IPS-20b (cell line): ENCODE measurements around the gene MAS1L.

Experiments used
- H3K27ac ChIP-seq: one replicate; pipeline ENCODE4 v1.5.1; 2013; ENCODE audit warnings: low read length
- H3K27me3 ChIP-seq: 2 replicates; pipeline ENCODE4 v1.6.1; 2013; ENCODE audit warnings: mild to moderate bottlenecking, low read length, inconsistent platforms; ENCODE audit not compliant: insufficient read depth
- H3K36me3 ChIP-seq: 2 replicates; pipeline ENCODE4 v1.6.1; 2013; ENCODE audit warnings: low read depth, mild to moderate bottlenecking, inconsistent platforms, low read length, moderate library complexity; ENCODE audit not compliant: insufficient read depth
- H3K4me1 ChIP-seq: 2 replicates; pipeline ENCODE4 v1.6.1; 2013; ENCODE audit warnings: mild to moderate bottlenecking, control low read depth, inconsistent platforms, low read length, moderate library complexity; ENCODE audit not compliant: insufficient read depth
- H3K4me3 ChIP-seq: 2 replicates; pipeline ENCODE4 v1.5.1; 2013; ENCODE audit warnings: mild to moderate bottlenecking, low read length, inconsistent platforms
- H3K9ac ChIP-seq: 2 replicates; pipeline ENCODE4 v1.6.1; 2013; ENCODE audit warnings: low read depth, mild to moderate bottlenecking, inconsistent platforms, low read length, moderate library complexity
- H3K9me3 ChIP-seq: 2 replicates; pipeline ENCODE4 v1.6.1; 2013; ENCODE audit warnings: mild to moderate bottlenecking, low read depth, low read length, inconsistent platforms; ENCODE audit not compliant: insufficient read depth

The MAS1L gene

GRCh38 chr6:29509239-29509638 lies 21.5 kb upstream of the MAS1L start:
- Histone ChIP-seq H3K9ac (no peak overlapping the region), H3K27me3 (no peaks in the 10 kb centered on the region), H3K4me3 (no peak overlapping the region), H3K4me1 (peaks cover 4% of the 10 kb centered on the region; the same call in 1 of the 2 replicates), H3K36me3 (no peaks in the 10 kb centered on the region), H3K9me3 (no peaks in the 10 kb centered on the region), H3K27ac (no peak overlapping the region)

DNA sequence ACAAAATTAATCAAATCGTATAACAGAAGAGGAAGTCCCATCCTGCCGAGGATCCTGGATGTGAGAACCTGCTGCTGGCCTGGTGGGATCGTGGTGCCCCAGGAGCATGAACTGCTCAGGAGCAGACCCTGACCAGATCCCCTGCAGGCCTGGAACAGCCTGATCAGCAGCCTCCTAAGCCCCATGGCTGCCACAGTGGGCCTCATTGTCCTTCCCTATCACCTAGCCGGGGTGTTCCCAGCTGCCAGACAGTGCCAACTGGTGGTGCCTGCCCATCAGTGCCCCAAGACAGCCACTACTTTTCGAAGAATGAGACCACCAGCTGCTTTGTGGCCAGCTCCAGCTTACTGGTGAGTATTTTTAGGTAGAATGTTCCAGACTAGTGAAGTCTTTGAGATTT lies 19.6 kb upstream of the MAS1L start:
- H3K9me3 ChIP-seq, result no peaks in the 10 kb centered on the region
- H3K36me3 ChIP-seq, result no peaks in the 10 kb centered on the region
- no peak overlapping the region for H3K9ac ChIP-seq
- no peak overlapping the region for H3K27ac ChIP-seq
- H3K27me3 ChIP-seq, result no peaks in the 10 kb centered on the region
- H3K4me3 ChIP-seq, result no peak overlapping the region
- H3K4me1 ChIP-seq, result peaks cover 4% of the 10 kb centered on the region; the same call in 1 of the 2 replicates

DNA sequence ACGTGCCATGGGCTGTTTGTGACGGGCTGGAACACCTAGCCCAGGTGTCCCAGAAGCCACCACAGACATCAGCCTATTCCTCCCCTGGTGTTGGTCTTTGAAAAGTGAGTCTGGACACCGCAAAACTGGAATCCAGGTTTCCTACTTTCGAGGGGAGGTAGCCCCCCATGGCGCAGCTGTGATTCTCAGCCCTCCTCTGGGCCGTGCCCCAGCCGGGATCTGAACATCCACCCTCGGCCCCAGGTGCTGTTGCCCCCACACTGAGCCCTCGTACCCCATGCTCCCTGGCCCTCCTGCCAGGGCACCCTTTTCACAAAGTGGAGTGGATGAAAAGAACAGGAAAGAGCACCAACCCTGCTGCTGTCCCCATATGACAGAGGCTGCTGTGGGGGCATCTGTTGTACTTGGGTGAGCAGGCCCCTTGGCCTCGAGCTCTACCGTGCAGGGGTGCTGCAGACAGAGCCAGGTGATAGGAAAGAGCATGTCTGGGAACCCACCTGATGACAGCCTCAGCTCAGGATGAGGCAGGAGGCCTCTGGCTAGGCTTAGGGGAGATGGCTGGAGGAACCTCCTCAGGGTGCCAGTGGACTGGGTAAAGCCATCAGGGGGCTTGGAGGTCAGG lies 18.8 kb upstream of the MAS1L start:
- H3K27ac ChIP-seq, result no peak overlapping the region
- no peaks in the 10 kb centered on the region for H3K9me3 ChIP-seq
- no peaks in the 10 kb centered on the region for H3K36me3 ChIP-seq
- no peak overlapping the region for H3K4me3 ChIP-seq
- no peak overlapping the region for H3K9ac ChIP-seq
- H3K4me1 ChIP-seq, result peaks cover 4% of the 10 kb centered on the region; the same call in 1 of the 2 replicates
- H3K27me3 ChIP-seq, result no peaks in the 10 kb centered on the region

- Histone ChIP-seq H3K9me3 (no peaks in the 10 kb centered on the region), H3K9ac (no peak overlapping the region), H3K27ac (no peak overlapping the region), H3K4me3 (no peak overlapping the region), H3K36me3 (no peaks in the 10 kb centered on the region), H3K4me1 (peaks cover 4% of the 10 kb centered on the region; the same call in 1 of the 2 replicates), H3K27me3 (no peaks in the 10 kb centered on the region)
Measured at GRCh38 chr6:29505808-29506207, 18.1 kb upstream of the MAS1L start.

- H3K9ac ChIP-seq, result no peak overlapping the region
- no peaks in the 10 kb centered on the region for H3K27me3 ChIP-seq
- no peaks in the 10 kb centered on the region for H3K36me3 ChIP-seq
- no peak overlapping the region for H3K4me3 ChIP-seq
- H3K9me3 ChIP-seq, result no peaks in the 10 kb centered on the region
- peaks cover under 1% of the 10 kb centered on the region; the same call in 1 of the 2 replicates for H3K4me1 ChIP-seq
- no peak overlapping the region for H3K27ac ChIP-seq
Measured at GRCh38 chr6:29504961-29505360, 17.2 kb upstream of the MAS1L start.

GRCh38 chr6:29502597-29502996 lies 14.8 kb upstream of the MAS1L start:
- Histone ChIP-seq H3K9ac (no peak overlapping the region), H3K36me3 (no peaks in the 10 kb centered on the region), H3K4me1 (no peaks in the 10 kb centered on the region), H3K9me3 (no peaks in the 10 kb centered on the region), H3K27me3 (no peaks in the 10 kb centered on the region), H3K4me3 (no peak overlapping the region), H3K27ac (no peak overlapping the region)

DNA sequence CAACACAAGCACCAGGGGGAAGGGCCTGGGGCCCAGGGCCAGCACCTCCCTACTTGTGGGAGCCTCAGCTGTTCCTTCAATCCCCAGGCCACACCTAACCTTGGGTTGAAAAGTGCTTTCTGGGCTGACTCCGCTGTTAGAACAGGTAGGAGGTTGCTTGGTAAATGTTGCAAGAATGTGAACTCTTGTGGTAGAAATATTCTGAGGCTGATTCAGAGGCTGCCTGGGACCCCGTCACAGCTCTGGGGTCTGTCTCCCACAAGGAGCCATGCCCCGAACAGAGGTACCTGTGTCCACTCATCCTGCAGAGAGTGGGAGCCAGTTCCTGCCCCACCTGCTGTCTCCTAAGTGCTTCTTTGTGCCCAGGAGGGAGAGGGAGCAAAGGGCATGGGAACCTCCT lies 14.4 kb upstream of the MAS1L start:
- H3K4me1 ChIP-seq, result no peaks in the 10 kb centered on the region
- no peaks in the 10 kb centered on the region for H3K36me3 ChIP-seq
- no peak overlapping the region for H3K9ac ChIP-seq
- H3K4me3 ChIP-seq, result no peak overlapping the region
- no peaks in the 10 kb centered on the region for H3K27me3 ChIP-seq
- H3K27ac ChIP-seq, result no peak overlapping the region
- H3K9me3 ChIP-seq, result no peaks in the 10 kb centered on the region

GRCh38 chr6:29501106-29501505 lies 13.3 kb upstream of the MAS1L start:
- H3K4me3 ChIP-seq, result no peak overlapping the region
- no peaks in the 10 kb centered on the region for H3K27me3 ChIP-seq
- H3K36me3 ChIP-seq, result no peaks in the 10 kb centered on the region
- no peaks in the 10 kb centered on the region for H3K9me3 ChIP-seq
- no peak overlapping the region for H3K27ac ChIP-seq
- H3K9ac ChIP-seq, result no peak overlapping the region
- H3K4me1 ChIP-seq, result no peaks in the 10 kb centered on the region

DNA sequence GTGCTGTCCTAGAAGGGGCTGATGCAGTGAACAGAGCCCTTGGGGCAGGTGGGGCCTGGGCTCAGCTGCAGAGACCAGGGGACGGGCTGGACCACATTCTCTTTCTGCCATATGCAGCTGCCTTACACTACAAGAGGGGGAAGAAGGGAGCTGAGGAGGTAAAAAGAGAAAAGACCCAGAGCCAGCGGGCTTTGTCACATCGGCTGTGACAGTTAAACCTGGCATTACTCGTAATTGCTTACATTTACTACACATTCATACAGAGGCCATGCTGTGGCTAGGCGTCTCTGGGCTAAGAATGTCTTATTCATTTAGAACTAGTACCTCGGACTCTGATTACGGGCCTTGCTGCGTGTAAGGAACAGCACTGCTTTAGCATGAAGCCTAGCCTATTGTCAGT lies 12.8 kb upstream of the MAS1L start:
- Histone ChIP-seq H3K36me3 (no peaks in the 10 kb centered on the region), H3K9ac (no peak overlapping the region), H3K27me3 (no peaks in the 10 kb centered on the region), H3K9me3 (no peaks in the 10 kb centered on the region), H3K4me3 (no peak overlapping the region), H3K4me1 (no peaks in the 10 kb centered on the region), H3K27ac (no peak overlapping the region)

DNA sequence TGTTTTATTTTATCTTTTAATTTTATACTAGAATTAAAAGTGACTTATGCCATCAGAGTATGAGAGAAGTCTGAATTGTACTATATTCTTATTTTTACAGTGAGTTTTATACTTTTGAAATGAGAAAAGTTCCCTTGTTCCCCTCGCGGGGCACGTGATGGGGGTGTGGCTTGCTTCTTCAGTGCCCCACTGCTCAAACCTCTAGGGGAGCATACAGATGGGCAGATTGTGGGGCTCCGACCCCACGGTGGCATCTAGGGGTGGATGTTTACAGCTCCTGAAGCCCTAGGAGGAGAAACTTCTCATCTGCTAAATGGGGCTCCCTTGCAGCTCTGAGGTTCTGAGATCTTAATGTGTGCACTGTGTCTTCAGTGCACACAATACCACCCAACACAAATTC lies 11.9 kb upstream of the MAS1L start:
- no peak overlapping the region for H3K4me3 ChIP-seq
- H3K27ac ChIP-seq, result no peak overlapping the region
- H3K9ac ChIP-seq, result no peak overlapping the region
- no peaks in the 10 kb centered on the region for H3K4me1 ChIP-seq
- no peaks in the 10 kb centered on the region for H3K9me3 ChIP-seq
- H3K27me3 ChIP-seq, result no peaks in the 10 kb centered on the region
- no peaks in the 10 kb centered on the region for H3K36me3 ChIP-seq

DNA sequence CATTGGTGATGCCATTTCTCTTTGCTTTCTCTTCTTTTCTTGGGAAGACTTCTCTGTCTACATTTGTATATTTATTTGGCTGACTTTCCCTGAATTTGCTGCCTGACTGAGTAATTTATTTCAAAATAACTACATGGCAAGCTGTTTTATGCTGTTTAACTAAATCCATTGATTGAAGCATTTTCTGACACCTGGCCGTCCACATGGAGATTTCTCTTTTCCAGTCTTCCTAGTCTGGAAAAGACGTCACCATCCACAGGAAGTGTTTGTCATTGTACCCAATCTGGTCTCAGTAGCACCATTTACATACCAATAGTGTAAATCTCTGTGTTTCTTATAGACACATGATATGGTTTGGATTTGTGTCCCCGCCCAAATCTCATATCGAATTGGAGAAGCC lies 9.2 kb upstream of the MAS1L start:
- no peaks in the 10 kb centered on the region; the same call in 1 of the 2 replicates for H3K4me1 ChIP-seq
- H3K36me3 ChIP-seq, result no peaks in the 10 kb centered on the region
- no peak overlapping the region for H3K9ac ChIP-seq

DNA sequence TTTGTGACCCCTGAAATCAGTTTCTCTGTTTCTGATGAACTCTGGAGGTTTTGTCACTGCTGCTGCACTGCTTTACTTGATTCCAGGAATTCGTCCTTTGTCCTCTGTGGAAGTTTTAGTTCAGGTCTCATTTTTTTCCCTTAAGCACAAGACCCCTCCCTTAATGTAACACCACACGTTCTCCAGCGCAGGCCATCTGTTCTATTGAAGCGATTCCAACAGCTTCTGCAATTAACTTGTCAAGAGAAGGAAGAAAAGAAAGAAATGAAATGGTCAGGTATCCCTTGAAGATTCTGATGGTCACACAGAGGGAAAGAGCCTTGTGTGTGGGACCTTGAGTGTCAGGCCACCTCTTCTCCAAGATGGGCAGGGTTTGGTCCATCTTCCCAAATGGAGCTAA lies 7.8 kb upstream of the MAS1L start:
- no peak overlapping the region for H3K4me3 ChIP-seq
- no peaks in the 10 kb centered on the region; the same call in 1 of the 2 replicates for H3K4me1 ChIP-seq
- H3K27ac ChIP-seq, result no peak overlapping the region
- H3K36me3 ChIP-seq, result no peaks in the 10 kb centered on the region
- no peaks in the 10 kb centered on the region for H3K9me3 ChIP-seq
- no peaks in the 10 kb centered on the region for H3K27me3 ChIP-seq
- no peak overlapping the region for H3K9ac ChIP-seq

More for the DNA sequence above, 9.2 kb upstream of the MAS1L start:
- Histone ChIP-seq H3K9me3 (no peaks in the 10 kb centered on the region), H3K27ac (no peak overlapping the region), H3K4me3 (no peak overlapping the region), H3K27me3 (no peaks in the 10 kb centered on the region)
